Inflammatory macrophage treated with lipopolysaccharide for 1 hour (primary cell): ENCODE measurements around the gene WDR44.
A peak's percentile ranks its signal among the peaks of the same experiment; 100 is the strongest.
"Not testable (repeated sequence)": the region's sequence is repeated elsewhere in the genome, so short reads cannot be mapped to it uniquely, and the experiment has no call there.

Source experiments
- DNase-seq, 2 donors: peaks; one replicate each; pipeline ENCODE4 v3.0.0-alpha.2; 2020 to 2022

Gene WDR44

GRCh38 chrX:118360429-118361125 lies 14.7 kb downstream of the WDR44 start:
- no peak for DNase-seq

GRCh38 chrX:118364261-118364660 lies 18.4 kb downstream of the WDR44 start:
- no peak for DNase-seq

- DNase-seq = no peak
Measured at GRCh38 chrX:118367338-118367737, 21.4 kb downstream of the WDR44 start.

- no peak for DNase-seq
Measured at GRCh38 chrX:118368398-118368797, 22.5 kb downstream of the WDR44 start.

GRCh38 chrX:118370921-118371624 lies 25.2 kb downstream of the WDR44 start:
- no peak for DNase-seq

- DNase-seq = no peak
Measured at GRCh38 chrX:118373538-118373937, 27.6 kb downstream of the WDR44 start.

GRCh38 chrX:118383120-118383519 lies 37.2 kb downstream of the WDR44 start:
- DNase-seq = no peak

- no peak for DNase-seq
Measured at GRCh38 chrX:118392716-118393115, 46.8 kb downstream of the WDR44 start.

GRCh38 chrX:118396113-118396512 lies 50.2 kb downstream of the WDR44 start:
- no peak for DNase-seq

- DNase-seq = no peak
Measured at GRCh38 chrX:118418811-118419251, 72.9 kb downstream of the WDR44 start.

- no peak for DNase-seq
Measured at GRCh38 chrX:118420462-118420861, 74.6 kb downstream of the WDR44 start.

- DNase-seq = no peak
Measured at GRCh38 chrX:118423558-118423957, 77.7 kb downstream of the WDR44 start.

GRCh38 chrX:118432799-118433198 lies 86.9 kb downstream of the WDR44 start:
- no peak for DNase-seq

GRCh38 chrX:118437283-118437682 lies 91.4 kb downstream of the WDR44 start:
- no peak for DNase-seq

- DNase-seq = no peak
Measured at GRCh38 chrX:118448273-118448783, 102.4 kb downstream of the WDR44 start.

- no peak for DNase-seq
Measured at GRCh38 chrX:118455013-118455412, 109.1 kb downstream of the WDR44 start.

GRCh38 chrX:118459494-118459893 lies 113.6 kb downstream of the WDR44 start:
- DNase-seq = peak; percentile 15 to 25

GRCh38 chrX:118464501-118464900 lies 118.6 kb downstream of the WDR44 start:
- DNase-seq = peak; percentile 14 to 60

GRCh38 chrX:118468122-118468521 lies 122.2 kb downstream of the WDR44 start:
- peak; percentile 8 to 12 for DNase-seq

GRCh38 chrX:118470721-118471347 lies 124.9 kb downstream of the WDR44 start:
- not testable (repeated sequence) for DNase-seq

GRCh38 chrX:118474586-118474985 lies 128.7 kb downstream of the WDR44 start:
- DNase-seq = no peak

GRCh38 chrX:118475903-118476302 lies 130.0 kb downstream of the WDR44 start:
- no peak for DNase-seq

GRCh38 chrX:118480172-118480571 lies 134.3 kb downstream of the WDR44 start:
- no peak for DNase-seq

GRCh38 chrX:118482384-118482783 lies 136.5 kb downstream of the WDR44 start:
- not testable (repeated sequence) for DNase-seq
